ENCODE data around the gene C2CD3.

- TF ChIP-seq ZNF347 (CRISPR knock-in tag; IDR thresholded peaks at IDR 0.05; ENCODE audit: low read depth) (no peak), GABPA (tag; conservative IDR thresholded peaks at IDR 0.05; ENCODE audit: low read depth) (no peak), HDAC1 (IDR thresholded peaks at IDR 0.05) (no peak), POLR2AphosphoS5 (IDR thresholded peaks at IDR 0.05; ENCODE audit: control insufficient read depth, insufficient read depth, low read depth, low read length) (no peak), ZNF253 (CRISPR knock-in tag; conservative IDR thresholded peaks at IDR 0.05) (no peak), CREM (IDR thresholded peaks at IDR 0.05; ENCODE audit: low read depth) (no peak), POLR2A (conservative IDR thresholded peaks at IDR 0.05) (no peak), ZFP36 (IDR thresholded peaks at IDR 0.05; ENCODE audit: low read depth, low read length, partially characterized antibody) (no peak), ZNF589 (CRISPR knock-in tag; IDR thresholded peaks at IDR 0.05; ENCODE audit: low read depth) (no peak)
- TF ChIP-seq, protein P1, sequence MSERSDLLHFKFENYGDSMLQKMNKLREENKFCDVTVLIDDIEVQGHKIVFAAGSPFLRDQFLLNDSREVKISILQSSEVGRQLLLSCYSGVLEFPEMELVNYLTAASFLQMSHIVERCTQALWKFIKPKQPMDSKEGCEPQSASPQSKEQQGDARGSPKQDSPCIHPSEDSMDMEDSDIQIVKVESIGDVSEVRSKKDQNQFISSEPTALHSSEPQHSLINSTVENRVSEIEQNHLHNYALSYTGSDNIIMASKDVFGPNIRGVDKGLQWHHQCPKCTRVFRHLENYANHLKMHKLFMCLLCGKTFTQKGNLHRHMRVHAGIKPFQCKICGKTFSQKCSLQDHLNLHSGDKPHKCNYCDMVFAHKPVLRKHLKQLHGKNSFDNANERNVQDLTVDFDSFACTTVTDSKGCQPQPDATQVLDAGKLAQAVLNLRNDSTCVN (CRISPR knock-in tag; IDR thresholded peaks at IDR 0.05): no peak
These were observed 85.8 kb downstream of the C2CD3 start for GRCh38 chr11:74084796-74085541.
